Ovary (tissue), 3 donors: ENCODE measurements around the gene HNF1B.

Experiments
- CTCF ChIP-seq, 3 donors: fragments of 450-650 bp in 2 of 3; fragments of 200-600 bp in 1 of 3; IDR thresholded peaks; one replicate each; pipeline versions ENCODE4 v1.5.1 to v1.8.0; 2016 to 2022; ENCODE audit warnings: antibody characterized with exemption in 3 of 3, mild to moderate bottlenecking in 1 of 3
- EP300 ChIP-seq: sonication (generic); formaldehyde crosslinking; IDR thresholded peaks from one replicate; pipeline ENCODE4 v1.6.1; 2017; ENCODE audit warnings: antibody characterized with exemption
- POLR2A ChIP-seq: fragments of 450-650 bp; IDR thresholded peaks from one replicate; pipeline ENCODE4 v1.6.1; 2017; ENCODE audit warnings: antibody characterized with exemption, mild to moderate bottlenecking, moderate library complexity
- donor health status: DM: no; HTN: no; CAD: no.

DNA sequence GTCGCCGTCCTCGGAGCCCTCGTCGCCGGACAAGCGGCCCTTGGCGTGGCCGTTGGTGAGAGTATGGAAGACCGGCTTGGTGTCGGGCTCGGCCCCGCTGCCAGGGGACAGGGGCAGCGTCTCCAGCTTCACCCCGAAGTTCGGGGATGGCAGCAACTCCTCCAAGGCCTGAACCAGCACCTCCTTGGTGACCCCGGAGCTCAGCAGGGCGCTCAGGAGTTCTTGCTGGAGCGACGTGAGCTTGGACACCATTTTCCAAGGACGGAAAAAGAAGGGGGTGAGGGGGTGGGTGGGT is 279 bp downstream of the HNF1B start:
- TF ChIP-seq EP300, result no peak
- TF ChIP-seq CTCF (IDR thresholded peaks at IDR 0.05), result no peak
- TF ChIP-seq POLR2A, result no peak
